Type B pancreatic cell (in vitro differentiated cells): ENCODE data around the gene SLC4A4. TPM values are rescaled to one million over a fixed set of nuclear protein-coding genes. Genes with fewer than 3 reads are reported as not detected.

Source experiments
- DNase-seq: peaks from one replicate; pipeline ENCODE4 v3.0.0; 2021; ENCODE audit warnings: mixed read lengths; ENCODE audit not compliant: unreplicated experiment; ENCODE audit errors: extremely low spot score
- H3K27ac Mint-ChIP-seq: 2 replicates; pipeline ENCODE4 v1.8.0; 2021; ENCODE audit warnings: mild to moderate bottlenecking, mixed read lengths
- H3K27me3 Mint-ChIP-seq: 2 replicates; pipeline ENCODE4 v1.8.0; 2021; ENCODE audit warnings: mixed read lengths
- H3K36me3 Mint-ChIP-seq: 2 replicates; pipeline ENCODE4 v1.8.0; 2021; ENCODE audit warnings: mixed read lengths
- H3K4me1 Mint-ChIP-seq: one replicate; pipeline ENCODE4 v1.8.0; 2021; ENCODE audit warnings: mixed read lengths; ENCODE audit not compliant: unreplicated experiment
- H3K4me3 Mint-ChIP-seq: 2 replicates; pipeline ENCODE4 v1.8.0; 2021; ENCODE audit warnings: mild to moderate bottlenecking, mixed read lengths
- H3K9me3 Mint-ChIP-seq: 2 replicates; pipeline ENCODE4 v1.8.0; 2021; ENCODE audit warnings: mixed read lengths
- total RNA-seq: library from RNA; stranded (reverse); gene quantifications from 2 replicates; pipeline ENCODE4 v1.2.1, GENCODE V29; 2021; ENCODE audit warnings: low replicate concordance
- TF ChIP-seq, protein P1 (sequence below): fragments of 200-600 bp; sonication (generic); conservative IDR thresholded peaks from 2 replicates; pipeline ENCODE4 v1.5.0; 2021; ENCODE audit warnings: antibody characterized with exemption, mild to moderate bottlenecking

Gene SLC4A4
- total RNA-seq, 1 donor from 2014 or later: 27.2 TPM

DNA sequence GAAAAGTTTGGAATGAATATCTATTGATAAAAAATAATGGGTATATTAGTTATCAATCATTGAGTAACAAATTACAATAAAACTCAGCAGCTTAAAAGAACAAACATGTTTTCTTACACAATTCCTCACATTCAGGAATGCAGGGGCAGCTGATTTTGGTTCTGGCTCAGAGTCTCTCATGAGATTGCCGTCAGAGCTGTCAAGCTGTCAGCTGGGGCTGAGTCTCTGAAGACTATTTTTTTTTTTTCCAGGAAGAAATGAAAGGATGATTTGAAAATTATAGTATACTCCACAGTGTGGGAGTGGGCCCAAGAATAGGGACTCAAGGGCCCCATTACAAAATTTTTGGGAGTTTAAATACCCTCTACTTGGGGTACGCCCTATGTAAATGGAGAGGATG, 226.0 kb downstream of the SLC4A4 start:
- no peaks in the 10 kb centered on the region for H3K4me1 Mint-ChIP-seq
- H3K36me3 Mint-ChIP-seq: peaks cover 3% of the 10 kb centered on the region
- no peaks in the 10 kb centered on the region for H3K27me3 Mint-ChIP-seq
- no peak for DNase-seq
- H3K4me3 Mint-ChIP-seq: no peak overlapping the region
- H3K27ac Mint-ChIP-seq: no peak overlapping the region
- TF ChIP-seq, protein P1, sequence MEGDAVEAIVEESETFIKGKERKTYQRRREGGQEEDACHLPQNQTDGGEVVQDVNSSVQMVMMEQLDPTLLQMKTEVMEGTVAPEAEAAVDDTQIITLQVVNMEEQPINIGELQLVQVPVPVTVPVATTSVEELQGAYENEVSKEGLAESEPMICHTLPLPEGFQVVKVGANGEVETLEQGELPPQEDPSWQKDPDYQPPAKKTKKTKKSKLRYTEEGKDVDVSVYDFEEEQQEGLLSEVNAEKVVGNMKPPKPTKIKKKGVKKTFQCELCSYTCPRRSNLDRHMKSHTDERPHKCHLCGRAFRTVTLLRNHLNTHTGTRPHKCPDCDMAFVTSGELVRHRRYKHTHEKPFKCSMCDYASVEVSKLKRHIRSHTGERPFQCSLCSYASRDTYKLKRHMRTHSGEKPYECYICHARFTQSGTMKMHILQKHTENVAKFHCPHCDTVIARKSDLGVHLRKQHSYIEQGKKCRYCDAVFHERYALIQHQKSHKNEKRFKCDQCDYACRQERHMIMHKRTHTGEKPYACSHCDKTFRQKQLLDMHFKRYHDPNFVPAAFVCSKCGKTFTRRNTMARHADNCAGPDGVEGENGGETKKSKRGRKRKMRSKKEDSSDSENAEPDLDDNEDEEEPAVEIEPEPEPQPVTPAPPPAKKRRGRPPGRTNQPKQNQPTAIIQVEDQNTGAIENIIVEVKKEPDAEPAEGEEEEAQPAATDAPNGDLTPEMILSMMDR: no peak
- H3K9me3 Mint-ChIP-seq: no peaks in the 10 kb centered on the region

GRCh38 chr4:71566856-71567255, 228.0 kb downstream of the SLC4A4 start:
- no peaks in the 10 kb centered on the region for H3K9me3 Mint-ChIP-seq

GRCh38 chr4:71568131-71568530, 229.3 kb downstream of the SLC4A4 start:
- Mint-ChIP-seq H3K9me3 (no peaks in the 10 kb centered on the region), H3K36me3 (no peaks in the 10 kb centered on the region), H3K4me1 (no peaks in the 10 kb centered on the region), H3K4me3 (no peak overlapping the region), H3K27ac (no peak overlapping the region), H3K27me3 (no peaks in the 10 kb centered on the region)
- no peak for DNase-seq
- TF ChIP-seq, protein P1: no peak

More at GRCh38 chr4:71566856-71567255, 228.0 kb downstream of the SLC4A4 start:
- TF ChIP-seq, protein P1: no peak
- Mint-ChIP-seq H3K36me3 (no peaks in the 10 kb centered on the region), H3K4me1 (no peaks in the 10 kb centered on the region), H3K4me3 (no peak overlapping the region), H3K27me3 (no peaks in the 10 kb centered on the region), H3K27ac (no peak overlapping the region)
- DNase-seq: no peak

GRCh38 chr4:71570492-71570891, 231.7 kb downstream of the SLC4A4 start:
- H3K27ac Mint-ChIP-seq: no peak overlapping the region
- TF ChIP-seq, protein P1: no peak
- no peaks in the 10 kb centered on the region for H3K4me1 Mint-ChIP-seq
- H3K4me3 Mint-ChIP-seq: no peak overlapping the region
- H3K36me3 Mint-ChIP-seq: no peaks in the 10 kb centered on the region
- no peaks in the 10 kb centered on the region for H3K9me3 Mint-ChIP-seq
- H3K27me3 Mint-ChIP-seq: no peaks in the 10 kb centered on the region
- DNase-seq: no peak

DNA sequence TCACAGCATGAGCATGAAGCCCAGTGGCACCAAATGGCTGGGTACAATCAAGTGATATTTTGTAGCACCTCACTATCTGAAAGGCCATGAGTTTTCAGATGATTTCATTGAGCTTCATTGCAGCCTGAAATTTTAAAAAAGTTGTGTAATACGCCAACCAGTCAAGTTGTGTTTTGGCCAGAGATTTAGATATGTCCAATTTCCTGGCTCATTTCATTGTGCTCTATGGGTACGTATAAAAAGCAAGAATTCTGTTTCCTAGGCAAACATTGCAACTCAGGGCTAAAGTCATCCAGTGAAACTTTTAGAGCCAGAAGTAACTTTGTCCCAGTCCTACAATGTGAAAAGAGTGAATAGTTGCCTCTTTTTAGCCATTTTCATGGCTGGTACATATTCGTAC, 232.5 kb downstream of the SLC4A4 start:
- Mint-ChIP-seq H3K36me3 (no peaks in the 10 kb centered on the region), H3K4me1 (no peaks in the 10 kb centered on the region), H3K9me3 (no peaks in the 10 kb centered on the region), H3K27ac (no peak overlapping the region), H3K27me3 (no peaks in the 10 kb centered on the region), H3K4me3 (no peak overlapping the region)
- DNase-seq: no peak
- TF ChIP-seq, protein P1: no peak

DNA sequence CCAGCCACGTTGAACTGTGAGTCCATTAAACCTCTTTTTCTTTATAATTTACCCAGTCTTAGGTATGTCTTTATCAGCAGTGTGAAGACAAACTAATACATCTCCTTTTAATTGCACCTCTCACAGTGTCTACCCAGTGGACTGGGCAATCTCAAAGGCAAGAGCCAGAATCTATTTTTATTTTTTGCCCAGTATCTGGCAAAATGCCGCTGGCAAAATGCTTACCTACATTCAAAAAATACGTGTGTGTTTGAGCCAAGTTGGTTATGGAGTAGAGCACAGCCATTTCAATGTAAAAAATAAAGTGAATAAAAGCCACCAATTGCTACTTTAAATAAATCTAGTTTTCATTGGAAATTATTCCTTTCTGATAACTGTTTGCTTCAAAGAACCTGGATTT, 245.2 kb downstream of the SLC4A4 start:
- no peak overlapping the region for H3K4me3 Mint-ChIP-seq
- H3K9me3 Mint-ChIP-seq: no peaks in the 10 kb centered on the region
- no peaks in the 10 kb centered on the region for H3K36me3 Mint-ChIP-seq
- no peak overlapping the region for H3K27ac Mint-ChIP-seq
- no peaks in the 10 kb centered on the region for H3K4me1 Mint-ChIP-seq
- no peak for DNase-seq
- no peaks in the 10 kb centered on the region for H3K27me3 Mint-ChIP-seq
- TF ChIP-seq, protein P1: no peak
